Transverse colon (tissue), 4 donors: ENCODE data around the gene PIGW.

Experiments
- EP300 ChIP-seq: sonication (generic); formaldehyde crosslinking; IDR thresholded peaks from one replicate; pipeline ENCODE4 v1.6.1; 2017; ENCODE audit warnings: antibody characterized with exemption, low read depth
- POLR2A ChIP-seq: fragments of 450-650 bp; IDR thresholded peaks from one replicate; pipeline ENCODE4 v1.6.1; 2016; ENCODE audit warnings: antibody characterized with exemption, mild to moderate bottlenecking, moderate library complexity
- POLR2AphosphoS5 ChIP-seq, 3 donors: sonication (generic); formaldehyde crosslinking; IDR thresholded peaks; one replicate each; pipeline ENCODE4 v1.6.1; 2016; ENCODE audit warnings: antibody characterized with exemption in 3 of 3
- TF ChIP-seq, protein P1 (sequence below), 5 experiments: fragments of 200-600 bp in 3 of 5; fragments of 450-650 bp in 2 of 5; sonication (generic) in 3 of 5; IDR thresholded peaks; 1 replicate in 2 of 5; 2 replicates in 3 of 5; pipeline ENCODE4 v1.5.1; 2016 to 2017; ENCODE audit warnings: antibody characterized with exemption in 5 of 5, inconsistent platforms in 3 of 5, mild to moderate bottlenecking in 2 of 5, moderate library complexity in 1 of 5

GRCh38 chr17:36504156-36504545, 30.6 kb upstream of the PIGW start:
- TF ChIP-seq, protein P1, sequence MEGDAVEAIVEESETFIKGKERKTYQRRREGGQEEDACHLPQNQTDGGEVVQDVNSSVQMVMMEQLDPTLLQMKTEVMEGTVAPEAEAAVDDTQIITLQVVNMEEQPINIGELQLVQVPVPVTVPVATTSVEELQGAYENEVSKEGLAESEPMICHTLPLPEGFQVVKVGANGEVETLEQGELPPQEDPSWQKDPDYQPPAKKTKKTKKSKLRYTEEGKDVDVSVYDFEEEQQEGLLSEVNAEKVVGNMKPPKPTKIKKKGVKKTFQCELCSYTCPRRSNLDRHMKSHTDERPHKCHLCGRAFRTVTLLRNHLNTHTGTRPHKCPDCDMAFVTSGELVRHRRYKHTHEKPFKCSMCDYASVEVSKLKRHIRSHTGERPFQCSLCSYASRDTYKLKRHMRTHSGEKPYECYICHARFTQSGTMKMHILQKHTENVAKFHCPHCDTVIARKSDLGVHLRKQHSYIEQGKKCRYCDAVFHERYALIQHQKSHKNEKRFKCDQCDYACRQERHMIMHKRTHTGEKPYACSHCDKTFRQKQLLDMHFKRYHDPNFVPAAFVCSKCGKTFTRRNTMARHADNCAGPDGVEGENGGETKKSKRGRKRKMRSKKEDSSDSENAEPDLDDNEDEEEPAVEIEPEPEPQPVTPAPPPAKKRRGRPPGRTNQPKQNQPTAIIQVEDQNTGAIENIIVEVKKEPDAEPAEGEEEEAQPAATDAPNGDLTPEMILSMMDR (IDR thresholded peaks at IDR 0.05) = no peak
- TF ChIP-seq POLR2A (no peak), EP300 (no peak), POLR2AphosphoS5 (IDR thresholded peaks at IDR 0.05) (no peak)
